Dedifferentiated amniotic fluid mesenchymal stem cell (primary cell): ENCODE results near the gene CPLX3.

Source experiments
- DNase-seq: peaks from one replicate; pipeline ENCODE4 v3.0.0-alpha.2; 2016; ENCODE audit errors: extremely low spot score

CPLX3 gene

GRCh38 chr15:74845208-74845568 lies 18.8 kb downstream of the CPLX3 start:
- DNase-seq, result no peak

GRCh38 chr15:74845581-74845980 lies 19.2 kb downstream of the CPLX3 start:
- no peak for DNase-seq

DNA sequence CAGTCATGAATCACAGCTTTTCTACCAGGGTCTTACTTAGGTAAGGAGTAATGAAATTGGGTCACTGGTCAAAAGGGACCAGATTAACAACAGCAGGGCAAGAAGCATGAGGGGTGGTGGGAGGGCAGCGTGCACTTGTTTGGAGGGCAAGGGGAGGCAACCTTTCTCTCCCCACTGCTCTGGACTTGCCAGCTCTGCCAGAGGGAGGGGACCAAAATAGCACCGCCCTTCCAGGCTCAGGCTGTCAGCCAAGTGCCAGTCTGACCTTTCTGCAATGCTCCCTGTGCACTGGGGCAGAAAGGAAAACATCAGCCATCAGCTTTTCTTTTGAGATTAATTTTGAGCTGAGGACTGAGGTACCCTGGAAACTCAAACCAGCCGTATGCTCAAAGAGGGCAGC lies 21.0 kb downstream of the CPLX3 start:
- DNase-seq, result no peak

DNA sequence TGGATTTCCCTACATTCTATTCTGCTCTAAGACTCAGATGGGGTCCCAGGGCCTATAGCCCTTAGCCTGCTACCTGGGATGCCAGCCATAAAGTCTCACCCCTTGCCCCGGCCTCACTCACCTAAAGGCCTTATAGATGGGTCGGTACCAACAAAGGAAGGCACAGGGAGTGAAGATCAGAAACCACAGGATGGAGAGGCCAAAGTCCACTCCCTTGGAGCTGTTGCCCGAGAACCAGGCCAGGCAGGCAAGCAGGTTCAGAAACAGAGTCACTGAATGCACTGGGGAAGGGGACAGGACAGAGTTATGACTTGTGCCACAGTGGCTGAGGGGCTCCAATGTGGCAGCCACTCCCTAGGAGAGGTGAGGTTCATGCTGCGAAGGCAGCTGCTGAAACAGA lies 24.0 kb downstream of the CPLX3 start:
- no peak for DNase-seq

- DNase-seq, result no peak
These were observed 25.5 kb downstream of the CPLX3 start for GRCh38 chr15:74851960-74852359.

DNA sequence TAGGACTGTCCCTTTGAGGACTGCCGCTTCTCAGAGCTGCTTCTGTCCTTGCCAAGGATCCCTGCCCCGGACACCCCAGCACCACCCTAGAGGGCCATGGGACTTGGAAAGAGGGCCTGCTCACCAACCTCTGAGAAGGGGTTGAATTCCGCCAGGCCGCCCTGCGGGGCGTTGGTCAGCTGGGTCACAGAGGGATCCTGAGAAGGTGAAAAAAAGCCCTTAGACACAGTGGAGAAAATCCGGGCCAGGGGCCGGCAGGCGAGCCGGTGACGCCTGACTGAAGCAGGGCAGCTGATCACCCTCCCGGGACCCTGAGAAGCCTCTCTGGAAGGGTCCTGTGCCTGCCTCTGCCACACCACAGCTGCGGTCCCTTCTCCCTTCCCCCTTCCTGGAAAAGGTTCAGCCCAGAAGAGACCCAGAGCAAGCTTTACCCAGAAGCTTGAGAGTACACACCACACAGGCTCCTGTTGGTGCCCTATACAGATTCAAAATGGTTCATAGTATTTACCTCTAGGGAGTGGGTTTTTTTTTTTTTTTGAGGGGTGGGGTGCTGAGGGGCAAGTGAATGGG lies 28.1 kb downstream of the CPLX3 start:
- DNase-seq, result no peak

DNA sequence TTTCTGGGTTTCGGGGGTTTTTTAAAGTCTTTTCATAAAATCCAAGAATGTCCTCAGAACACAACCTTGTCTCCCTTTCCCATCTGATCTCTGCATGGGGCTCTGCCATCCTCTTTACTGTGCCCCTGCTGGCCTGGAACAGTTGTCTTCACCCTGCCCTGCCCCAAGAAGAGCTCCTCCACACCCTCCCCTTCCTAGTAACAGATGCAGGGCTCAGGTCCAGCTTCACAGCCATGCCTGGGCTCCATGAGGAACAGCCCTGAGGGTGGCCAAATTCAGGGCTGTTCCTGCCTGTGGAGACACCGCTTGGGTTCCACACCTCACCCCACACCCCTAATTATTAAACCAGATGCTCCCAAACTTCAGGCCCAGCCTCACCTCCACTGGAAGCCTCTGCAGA lies 29.4 kb downstream of the CPLX3 start:
- DNase-seq, result no peak

DNA sequence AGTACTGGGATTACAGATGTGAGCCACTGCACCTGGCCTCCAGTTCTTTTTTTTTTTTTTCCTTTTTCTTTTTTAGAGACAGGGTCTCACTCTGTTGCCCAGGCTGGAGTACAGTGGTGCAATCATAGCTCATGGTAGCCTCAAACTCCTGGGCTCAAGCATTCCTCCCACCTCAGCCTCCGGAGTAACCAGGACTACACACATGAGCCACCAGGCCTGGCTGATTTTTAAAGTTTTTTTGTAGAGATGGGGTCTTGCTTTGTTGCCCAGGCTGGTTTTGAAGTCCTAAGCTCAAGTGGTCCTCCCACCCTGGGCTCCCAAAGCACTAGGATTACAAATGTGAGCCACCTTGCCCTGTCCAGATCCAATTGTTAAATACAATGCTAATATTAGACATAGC lies 30.1 kb downstream of the CPLX3 start:
- DNase-seq, result no peak

- DNase-seq, result no peak
These were observed 30.7 kb downstream of the CPLX3 start for GRCh38 chr15:74857082-74857655.

- DNase-seq, result no peak
These were observed 31.4 kb downstream of the CPLX3 start for GRCh38 chr15:74857671-74858368.

DNA sequence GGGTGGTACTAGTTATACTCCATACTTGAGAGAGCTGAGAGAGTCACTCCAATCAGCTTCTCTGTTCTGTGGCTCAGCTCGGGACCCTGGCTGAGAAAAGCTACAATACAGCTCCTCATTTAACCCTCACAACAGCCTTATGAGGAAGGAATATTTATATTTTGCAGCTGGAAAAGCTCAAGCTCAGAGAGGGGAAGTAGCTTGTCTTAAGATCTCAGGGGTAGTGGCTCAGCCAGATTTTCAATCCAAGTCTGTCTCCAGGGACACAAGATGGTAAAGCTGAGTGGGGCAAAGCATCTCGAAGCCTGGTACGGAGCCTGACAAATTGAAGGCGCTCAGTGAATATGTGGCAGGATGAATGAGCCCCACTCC lies 31.9 kb downstream of the CPLX3 start:
- DNase-seq, result no peak

DNA sequence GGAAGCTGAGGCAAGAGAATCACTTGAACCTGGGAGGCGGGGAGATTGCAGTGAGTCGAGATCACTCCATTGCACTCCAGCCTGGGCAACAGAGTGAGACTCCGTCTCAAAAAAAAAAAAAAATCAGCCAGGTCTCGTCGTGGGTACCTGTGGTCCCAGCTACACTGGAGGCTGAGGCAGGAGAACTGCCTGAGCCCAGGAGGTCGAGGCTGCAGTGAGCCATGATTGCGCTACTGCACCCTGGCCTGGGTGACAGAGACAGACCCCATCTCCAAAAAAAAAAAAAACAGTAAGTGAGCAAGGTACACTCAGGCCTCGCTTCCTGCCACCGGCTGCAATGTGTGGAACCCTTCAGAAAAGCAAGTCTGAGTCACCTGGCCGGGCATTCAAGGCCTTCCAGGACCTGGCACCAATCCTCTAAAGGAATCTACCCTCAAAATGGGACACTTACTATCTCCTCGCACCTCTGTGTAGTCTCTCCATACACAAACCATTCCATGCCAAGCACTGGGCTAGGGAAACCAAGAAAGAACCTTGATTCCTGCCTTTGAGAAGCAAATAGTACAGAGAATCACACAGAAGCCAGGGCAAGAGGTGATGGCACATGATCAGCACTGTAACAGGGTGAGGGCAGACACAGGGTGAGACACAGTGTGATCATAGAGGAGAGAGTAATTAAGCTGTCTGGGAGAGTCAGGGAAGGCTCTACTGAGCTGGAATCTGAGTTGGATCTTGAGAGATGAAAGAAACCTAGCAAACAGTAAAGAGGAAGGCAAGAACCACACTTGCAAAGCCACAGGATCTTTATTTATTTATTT lies 37.0 kb downstream of the CPLX3 start:
- DNase-seq, result no peak

- no peak for DNase-seq
These were observed 37.9 kb downstream of the CPLX3 start for GRCh38 chr15:74864296-74864695.

DNA sequence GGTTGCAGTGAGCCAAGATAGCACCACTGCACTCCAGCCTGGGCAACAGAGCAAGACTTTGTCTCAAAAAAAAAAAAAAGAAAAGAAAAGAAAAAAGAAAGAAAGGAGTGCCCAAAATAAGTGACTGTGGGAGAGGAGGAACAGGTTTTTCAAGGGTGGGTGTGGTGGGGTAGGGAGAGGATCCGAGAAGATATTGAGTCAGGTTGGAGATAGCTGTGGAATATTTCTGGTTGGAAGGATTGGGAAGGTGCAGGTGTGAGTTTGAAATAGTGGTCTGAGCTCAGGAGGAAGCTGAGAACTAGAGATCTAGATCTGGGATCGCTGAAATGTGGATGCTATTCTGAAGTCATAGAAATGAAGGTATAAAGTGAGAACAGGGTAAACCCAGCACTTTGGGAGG lies 38.9 kb downstream of the CPLX3 start:
- no peak for DNase-seq

DNA sequence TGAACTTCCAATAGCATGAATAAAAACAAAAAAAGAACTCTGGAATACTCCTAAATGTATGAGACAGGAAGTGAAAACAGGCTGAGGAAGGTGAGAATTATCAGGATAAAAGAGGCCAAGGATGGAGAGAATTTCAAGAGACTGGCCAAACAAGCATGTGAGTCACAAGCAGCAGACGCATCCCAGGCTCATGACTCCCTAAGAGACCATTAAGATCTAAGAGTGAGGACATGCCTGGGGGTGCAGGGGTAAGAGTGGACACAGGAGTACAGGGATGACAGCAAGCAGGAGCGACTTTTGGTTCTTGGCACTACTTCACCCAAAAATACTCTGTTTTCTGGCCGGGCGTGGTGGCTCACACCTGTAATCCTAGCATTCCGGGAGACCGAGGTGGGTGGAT lies 39.7 kb downstream of the CPLX3 start:
- DNase-seq, result peak; percentile 21

GRCh38 chr15:74867466-74868038 lies 41.1 kb downstream of the CPLX3 start:
- no peak for DNase-seq

DNA sequence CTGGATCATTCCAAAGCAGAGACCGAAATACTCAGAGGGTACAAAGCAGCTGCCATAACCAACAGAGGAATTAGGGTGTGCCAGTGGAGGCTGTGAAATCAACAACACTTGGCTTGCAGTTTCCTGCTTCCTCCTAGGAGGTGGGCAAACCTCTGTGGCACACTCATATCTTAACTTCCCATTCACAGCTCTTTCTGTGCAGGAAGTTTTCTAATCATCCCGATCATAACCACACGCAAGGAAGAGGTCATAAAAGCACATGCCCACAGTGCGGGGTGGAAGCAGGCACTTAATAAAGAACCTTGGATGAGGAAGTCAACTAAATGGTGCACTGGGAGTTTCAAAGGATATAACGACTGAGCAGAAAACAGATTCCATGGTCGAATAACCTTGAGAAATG lies 41.6 kb downstream of the CPLX3 start:
- no peak for DNase-seq

DNA sequence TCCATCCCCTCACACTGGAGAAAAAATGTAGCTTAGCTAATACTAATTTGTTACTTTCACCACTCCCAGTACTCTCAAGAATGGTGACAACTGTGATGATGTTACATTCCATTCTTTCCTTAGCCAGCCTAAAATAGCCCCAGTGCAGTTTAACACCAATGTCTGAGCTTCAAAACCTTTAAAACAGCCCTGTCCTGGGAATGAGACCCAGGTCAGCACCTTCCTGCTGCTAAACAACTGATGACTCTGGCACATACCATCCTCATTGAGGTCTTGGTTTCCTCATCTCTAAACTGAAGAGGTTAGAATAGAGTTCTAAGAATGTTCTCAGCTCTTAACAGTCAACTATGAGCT lies 42.9 kb downstream of the CPLX3 start:
- no peak for DNase-seq

- DNase-seq, result peak; percentile 15
These were observed 43.4 kb downstream of the CPLX3 start for GRCh38 chr15:74869726-74870407.

- no peak for DNase-seq
These were observed 44.2 kb downstream of the CPLX3 start for GRCh38 chr15:74870436-74871215.

- no peak for DNase-seq
These were observed 46.2 kb downstream of the CPLX3 start for GRCh38 chr15:74872702-74873035.
